ENCODE data around the gene MADCAM1. TPM values are rescaled to one million over a fixed set of nuclear protein-coding genes. Genes with fewer than 3 reads are reported as not detected.

Gene MADCAM1
- total RNA-seq, 1 donor from 2014 or later: 2.7 TPM

DNA sequence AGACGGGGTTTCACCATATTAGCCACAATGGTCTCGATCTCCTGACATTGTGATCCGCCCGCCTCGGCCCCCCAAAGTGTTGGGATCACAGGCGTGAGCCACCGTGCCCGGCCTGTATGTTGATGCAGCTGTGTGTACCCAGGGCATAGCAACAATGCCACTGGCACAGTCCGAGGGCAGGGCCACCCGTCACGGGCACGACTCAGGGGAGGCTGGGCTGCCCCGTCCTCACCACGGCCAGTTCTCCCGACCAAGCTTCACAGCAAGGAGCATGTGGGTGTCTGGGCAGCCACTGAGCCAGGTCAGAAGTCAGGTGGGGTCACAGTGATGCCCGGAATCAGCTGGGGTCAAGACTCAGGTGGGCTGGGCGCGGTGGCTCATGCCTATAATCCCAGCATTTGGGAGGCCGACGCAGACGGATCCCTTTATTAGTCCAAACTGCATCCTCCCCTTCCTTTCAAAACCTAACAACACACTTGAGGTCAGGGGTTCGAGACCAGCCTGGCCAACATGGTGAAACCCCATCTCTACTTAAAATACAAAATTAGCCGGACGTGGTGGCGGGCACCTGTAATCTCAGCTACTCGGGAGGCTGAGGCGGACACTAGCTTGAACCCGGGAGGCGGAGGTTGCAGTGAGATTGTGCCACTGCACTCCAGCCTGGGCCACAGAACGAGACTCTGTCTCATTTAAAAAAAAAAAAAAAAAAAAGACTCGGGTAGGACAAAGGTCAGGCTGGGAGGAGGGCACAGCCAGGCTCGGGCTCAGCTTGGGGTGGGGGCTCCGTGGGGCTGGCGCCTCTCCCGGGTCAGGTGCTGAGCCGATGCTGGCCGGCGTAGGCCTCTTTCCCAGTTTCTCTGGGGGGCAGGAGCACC is 34.1 kb downstream of the MADCAM1 start:
- no peak for DNase-seq (ENCODE audit: extremely low spot score, unreplicated experiment)
- Mint-ChIP-seq H3K4me1 (ENCODE audit: unreplicated experiment) (peaks cover 12% of the 10 kb centered on the region), H3K27ac (peak overlapping the region; percentile 67), H3K9me3 (no peaks in the 10 kb centered on the region), H3K27me3 (peaks cover 2% of the 10 kb centered on the region), H3K36me3 (no peaks in the 10 kb centered on the region), H3K4me3 (peak overlapping the region; percentile 86)
- TF ChIP-seq, protein P1, sequence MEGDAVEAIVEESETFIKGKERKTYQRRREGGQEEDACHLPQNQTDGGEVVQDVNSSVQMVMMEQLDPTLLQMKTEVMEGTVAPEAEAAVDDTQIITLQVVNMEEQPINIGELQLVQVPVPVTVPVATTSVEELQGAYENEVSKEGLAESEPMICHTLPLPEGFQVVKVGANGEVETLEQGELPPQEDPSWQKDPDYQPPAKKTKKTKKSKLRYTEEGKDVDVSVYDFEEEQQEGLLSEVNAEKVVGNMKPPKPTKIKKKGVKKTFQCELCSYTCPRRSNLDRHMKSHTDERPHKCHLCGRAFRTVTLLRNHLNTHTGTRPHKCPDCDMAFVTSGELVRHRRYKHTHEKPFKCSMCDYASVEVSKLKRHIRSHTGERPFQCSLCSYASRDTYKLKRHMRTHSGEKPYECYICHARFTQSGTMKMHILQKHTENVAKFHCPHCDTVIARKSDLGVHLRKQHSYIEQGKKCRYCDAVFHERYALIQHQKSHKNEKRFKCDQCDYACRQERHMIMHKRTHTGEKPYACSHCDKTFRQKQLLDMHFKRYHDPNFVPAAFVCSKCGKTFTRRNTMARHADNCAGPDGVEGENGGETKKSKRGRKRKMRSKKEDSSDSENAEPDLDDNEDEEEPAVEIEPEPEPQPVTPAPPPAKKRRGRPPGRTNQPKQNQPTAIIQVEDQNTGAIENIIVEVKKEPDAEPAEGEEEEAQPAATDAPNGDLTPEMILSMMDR (conservative IDR thresholded peaks at IDR 0.05): no peak

- Mint-ChIP-seq H3K36me3 (no peaks in the 10 kb centered on the region), H3K27me3 (no peaks in the 10 kb centered on the region), H3K9me3 (no peaks in the 10 kb centered on the region), H3K4me1 (ENCODE audit: unreplicated experiment) (peaks cover 9% of the 10 kb centered on the region), H3K27ac (peak overlapping the region; percentile 67), H3K4me3 (peak overlapping the region; percentile 86)
- peak; percentile 96 for DNase-seq (ENCODE audit: extremely low spot score, unreplicated experiment)
- TF ChIP-seq, protein P1 (conservative IDR thresholded peaks at IDR 0.05): peak; percentile 28
These were observed 34.9 kb downstream of the MADCAM1 start for GRCh38 chr19:531009-531752.

GRCh38 chr19:531753-532560 is 35.7 kb downstream of the MADCAM1 start, which contains the start of gene CDC34:
TSS of gene CDC34 (plus strand) at chr19:531760. CDS start at chr19:531932, 172 bp downstream.
- DNase-seq (ENCODE audit: extremely low spot score, unreplicated experiment): no peak
- no peaks in the 10 kb centered on the region for H3K27me3 Mint-ChIP-seq
- H3K36me3 Mint-ChIP-seq: no peaks in the 10 kb centered on the region
- peaks cover 9% of the 10 kb centered on the region for H3K4me1 Mint-ChIP-seq (ENCODE audit: unreplicated experiment)
- peak within 1 kb of the TSS; percentile 96 for H3K4me3 Mint-ChIP-seq
- H3K9me3 Mint-ChIP-seq: no peaks in the 10 kb centered on the region
- TF ChIP-seq, protein P1 (conservative IDR thresholded peaks at IDR 0.05): no peak
- H3K27ac Mint-ChIP-seq: peak within 1 kb of the TSS; percentile 67

DNA sequence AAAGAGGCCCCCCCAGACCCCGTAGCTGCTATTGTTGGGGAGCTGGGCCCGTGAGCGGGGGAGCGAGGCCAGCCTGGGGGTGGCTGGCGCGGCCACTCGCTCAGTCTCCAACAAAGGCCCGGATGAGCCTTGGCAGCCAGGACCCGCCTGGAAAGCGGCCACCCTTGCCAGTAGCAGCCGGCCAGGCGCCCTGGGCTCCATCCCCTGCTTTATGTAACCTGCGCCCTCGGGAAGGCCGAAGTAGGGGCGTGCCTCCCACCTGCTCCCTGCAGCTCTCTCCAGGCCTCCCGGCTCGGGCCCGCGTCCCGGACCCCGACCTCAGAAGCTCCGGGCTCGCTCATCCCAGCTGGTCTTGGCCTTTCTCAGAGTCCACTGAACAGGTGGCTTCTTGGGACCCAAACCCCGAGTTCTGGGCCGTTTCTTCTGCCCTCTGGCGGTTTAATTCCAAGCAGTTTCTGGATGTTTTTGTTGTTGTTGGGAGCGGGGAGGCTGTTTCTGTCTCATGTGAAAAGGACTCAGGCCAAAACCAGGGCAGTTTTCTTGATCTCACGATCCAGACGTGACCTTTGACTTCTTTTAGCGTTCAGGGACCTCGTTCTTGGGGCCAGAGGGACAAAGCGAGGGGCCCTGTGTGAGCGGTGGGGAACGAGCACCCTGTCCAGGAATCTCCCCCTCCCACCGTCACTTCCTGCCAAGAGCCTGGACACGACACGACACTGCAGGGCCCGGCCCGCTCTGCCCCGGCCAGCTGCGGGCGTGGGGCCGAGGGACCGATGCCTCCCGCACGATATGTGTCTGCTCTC is 36.5 kb downstream of the MADCAM1 start:
- H3K36me3 Mint-ChIP-seq: no peaks in the 10 kb centered on the region
- TF ChIP-seq, protein P1 (conservative IDR thresholded peaks at IDR 0.05): peak; percentile 71
- DNase-seq (ENCODE audit: extremely low spot score, unreplicated experiment): no peak
- peak overlapping the region; percentile 96 for H3K4me3 Mint-ChIP-seq
- no peaks in the 10 kb centered on the region for H3K9me3 Mint-ChIP-seq
- H3K27ac Mint-ChIP-seq: peak overlapping the region; percentile 81
- H3K27me3 Mint-ChIP-seq: no peaks in the 10 kb centered on the region
- peaks cover 9% of the 10 kb centered on the region for H3K4me1 Mint-ChIP-seq (ENCODE audit: unreplicated experiment)

Data from type B pancreatic cell (in vitro differentiated cells).